HCT116 (cell line): ENCODE results near the gene HEXIM1.

Experiments used
- CBX3 ChIP-seq: IDR thresholded peaks from 2 replicates; pipeline ENCODE4 v1.6.1; 2012; ENCODE audit warnings: low read depth
- CTCF ChIP-seq, 3 experiments: fragments of 200-600 bp in 1 of 3; sonication (generic) in 1 of 3; IDR thresholded peaks in 2 of 3; conservative IDR thresholded peaks in 1 of 3; 2 replicates each; pipeline ENCODE4 v1.5.1; 2012 to 2017; ENCODE audit warnings: low read depth in 2 of 3, low read length in 2 of 3, antibody characterized with exemption in 1 of 3, borderline replicate concordance in 1 of 3, control low read depth in 1 of 3, mild to moderate bottlenecking in 1 of 3, mixed read lengths in 1 of 3, mixed run types in 1 of 3, moderate library complexity in 1 of 3; ENCODE audit not compliant: insufficient read depth in 1 of 3
- REST ChIP-seq: IDR thresholded peaks from 2 replicates; pipeline ENCODE4 v1.6.1; 2012; ENCODE audit warnings: low read depth

DNA sequence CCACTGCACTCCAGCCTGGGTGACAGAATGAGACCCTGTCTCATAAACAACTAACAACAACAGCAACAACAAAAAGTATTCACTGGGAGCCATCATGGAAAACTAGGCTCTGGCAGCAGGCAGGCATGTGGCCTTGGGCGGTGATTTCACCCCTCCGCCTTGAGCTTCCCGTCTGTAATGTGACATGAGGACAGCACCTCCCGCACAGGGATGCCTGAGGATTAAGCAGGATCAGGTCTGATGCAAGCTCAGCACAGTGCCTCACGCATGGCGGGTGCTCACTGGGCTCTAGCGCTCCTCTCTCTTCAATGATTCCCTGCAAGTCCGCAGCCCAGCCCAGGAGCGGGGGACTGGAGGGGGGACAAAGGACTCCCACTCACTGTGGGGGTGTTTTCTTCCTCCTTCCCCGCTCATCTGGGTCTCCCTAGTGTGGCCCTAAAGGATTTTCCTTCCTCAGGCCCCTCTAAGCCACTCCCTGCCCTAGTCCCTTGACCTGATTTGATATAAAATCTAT lies 18.8 kb upstream of the HEXIM1 start:
- TF ChIP-seq CTCF (IDR thresholded peaks at IDR 0.05 in 2 of 3, conservative IDR thresholded peaks at IDR 0.05 in 1 of 3; ENCODE audit: borderline replicate concordance in 1 of 3, insufficient read depth in 1 of 3, low read depth in 2 of 3, low read length in 2 of 3) (no peak), CBX3 (no peak), REST (no peak)
